Esophagus mucosa (tissue), 1 donor: ENCODE measurements around the gene CES3. TPM values are rescaled to one million over a fixed set of nuclear protein-coding genes. Genes with fewer than 3 reads are reported as not detected.
A peak's percentile ranks its signal among the peaks of the same experiment; 100 is the strongest.

ENCODE experiments used
- ATAC-seq: fragments of 200-7000 bp; cut with Tn5 transposase; one replicate; pipeline ENCODE4 v1.9.1; 2020
- total RNA-seq: library from RNA; stranded (reverse); gene quantifications from one replicate; pipeline ENCODE4 v1.2.4, GENCODE V29; 2023
- donor health status: DM: yes; HTN: yes; CAD: no.

CES3 gene
- total RNA-seq, 1 donor from 2014 or later: 1.1 TPM

GRCh38 chr16:67013233-67013822 lies 52.3 kb downstream of the CES3 start:
- ATAC-seq: no peak

- peak; percentile 41 for ATAC-seq
Observed at GRCh38 chr16:67013823-67014633, 53.0 kb downstream of the CES3 start.

- ATAC-seq: no peak
Observed at GRCh38 chr16:67014634-67015312, 53.7 kb downstream of the CES3 start.

- ATAC-seq: peak; percentile 12
Observed at GRCh38 chr16:67015313-67015731, 54.3 kb downstream of the CES3 start.

- no peak for ATAC-seq
Observed at GRCh38 chr16:67016143-67016542, 55.1 kb downstream of the CES3 start.

GRCh38 chr16:67016681-67017420 lies 55.8 kb downstream of the CES3 start:
- no peak for ATAC-seq

GRCh38 chr16:67017421-67017750 lies 56.3 kb downstream of the CES3 start:
- no peak for ATAC-seq

GRCh38 chr16:67017810-67018488 lies 56.9 kb downstream of the CES3 start:
- peak; percentile 95 for ATAC-seq

GRCh38 chr16:67019171-67019570 lies 58.1 kb downstream of the CES3 start:
- no peak for ATAC-seq

- ATAC-seq: no peak
Observed at GRCh38 chr16:67021321-67021720, 60.3 kb downstream of the CES3 start.

- ATAC-seq: no peak
Observed at GRCh38 chr16:67022531-67023214, 61.6 kb downstream of the CES3 start.

- ATAC-seq: no peak
Observed at GRCh38 chr16:67023689-67024088, 62.6 kb downstream of the CES3 start.

Other genes with a start within 250 kb of the CES3 start
- gene DYNC1LI2, start 209.7 kb upstream of the CES3 start, total RNA-seq: 69.4 TPM
- gene TERB1, start 159.7 kb upstream of the CES3 start, total RNA-seq: 0.08 TPM
- gene NAE1, start 130.3 kb upstream of the CES3 start, total RNA-seq: 41.2 TPM
- not detected for gene CA7, start 116.9 kb upstream of the CES3 start, total RNA-seq
- gene PDP2, start 80.8 kb upstream of the CES3 start, total RNA-seq: 9.6 TPM
- gene CDH16, start 42.4 kb upstream of the CES3 start, total RNA-seq: 5.0 TPM
- gene RRAD, start 35.7 kb upstream of the CES3 start, total RNA-seq: 59.1 TPM
- gene CIAO2B, start 26.9 kb upstream of the CES3 start, total RNA-seq: 125 TPM
- 151 TPM for gene CES2, start 25.8 kb upstream of the CES3 start, total RNA-seq
- 6.0 TPM for gene CES4A, start 27.3 kb downstream of the CES3 start, total RNA-seq
- gene CBFB, start 67.9 kb downstream of the CES3 start, total RNA-seq: 40.4 TPM
- 12.1 TPM for gene PHAF1, start 148.7 kb downstream of the CES3 start, total RNA-seq
- gene B3GNT9, start 189.7 kb downstream of the CES3 start, total RNA-seq: 3.7 TPM
- 18.0 TPM for gene TRADD, start 198.6 kb downstream of the CES3 start, total RNA-seq
- gene FBXL8, start 198.7 kb downstream of the CES3 start, total RNA-seq: 5.5 TPM
- 10.9 TPM for gene HSF4, start 203.5 kb downstream of the CES3 start, total RNA-seq
- 23.3 TPM for gene NOL3, start 209.3 kb downstream of the CES3 start, total RNA-seq
- gene MATCAP1, start 222.7 kb downstream of the CES3 start, total RNA-seq: 7.8 TPM
- 1.4 TPM for gene EXOC3L1, start 228.9 kb downstream of the CES3 start, total RNA-seq
- gene E2F4, start 230.9 kb downstream of the CES3 start, total RNA-seq: 36.6 TPM
- gene ELMO3, start 237.9 kb downstream of the CES3 start, total RNA-seq: 26.3 TPM